SH-SY5Y (cell line): ENCODE results near the gene MBP.

ENCODE experiments used
- GATA2 ChIP-seq: IDR thresholded peaks from 2 replicates; pipeline ENCODE4 v1.6.1; 2011; ENCODE audit warnings: mild to moderate bottlenecking, low read depth, low read length
- GATA3 ChIP-seq: IDR thresholded peaks from 2 replicates; pipeline ENCODE4 v1.6.1; 2011; ENCODE audit warnings: low read depth, mild to moderate bottlenecking, low read length, moderate library complexity

DNA sequence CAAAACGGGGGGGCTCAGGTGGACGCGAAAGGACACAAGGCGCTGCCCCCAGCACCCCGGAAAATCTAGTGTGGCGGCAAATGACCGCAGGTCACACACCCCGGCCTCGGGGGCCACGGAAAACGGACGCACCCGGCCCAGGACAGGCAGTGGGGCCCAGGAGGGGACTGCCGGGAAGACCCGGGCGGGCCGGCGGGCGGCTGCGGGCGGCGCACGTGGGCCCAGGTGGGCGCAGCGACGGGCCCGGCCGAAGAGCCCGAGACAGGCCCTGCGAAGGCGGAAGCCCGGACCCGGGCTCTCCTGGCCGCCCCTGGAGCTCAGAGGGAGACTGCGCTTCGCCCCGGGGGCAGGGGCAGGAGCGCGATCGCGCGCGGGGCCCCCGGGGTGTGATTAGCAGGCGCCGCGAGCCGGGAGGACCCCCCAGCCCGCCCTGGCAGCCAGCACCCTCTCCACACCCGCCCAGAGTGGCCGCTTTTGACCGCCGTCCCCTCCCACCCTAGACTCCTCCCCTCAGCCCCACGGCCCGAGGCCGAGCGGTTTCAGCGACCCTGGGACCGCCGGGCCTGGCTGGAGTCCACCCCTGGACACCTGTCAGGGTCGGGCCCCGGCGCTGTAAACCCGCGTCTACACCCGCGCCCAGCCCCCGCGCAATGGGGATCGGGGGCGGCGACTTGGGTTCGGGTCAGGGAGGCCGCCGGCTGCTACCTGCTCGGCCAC lies 773 bp downstream of the MBP start:
- TF ChIP-seq GATA2 (no peak), GATA3 (no peak)
